K562 (cell line): ENCODE measurements around the gene STUB1. TPM values are rescaled to one million over a fixed set of nuclear protein-coding genes. Genes with fewer than 3 reads are reported as not detected.

Experiments
- CBX1 ChIP-seq: sonication (generic); IDR thresholded peaks from 2 replicates; pipeline ENCODE4 v1.6.1; 2016; ENCODE audit warnings: antibody characterized with exemption, low read depth, mild to moderate bottlenecking
- CEBPG ChIP-seq, 3 experiments: fragments of 200-800 bp in 1 of 3; sonication (Bioruptor generic) in 1 of 3; sonication (generic) in 1 of 3; formaldehyde crosslinking in 1 of 3; IDR thresholded peaks in 2 of 3; conservative IDR thresholded peaks in 1 of 3; 2 replicates each; pipeline versions ENCODE4 v1.6.1 to v1.8.0; 2016 to 2022; ENCODE audit warnings: missing compliant biosample characterization in 2 of 3, missing genetic modification characterization in 2 of 3, mild to moderate bottlenecking in 1 of 3, missing genetic modification reagents in 1 of 3
- CHD2 ChIP-seq: IDR thresholded peaks from 2 replicates; pipeline ENCODE4 v1.6.1; 2011; ENCODE audit warnings: low read depth, low read length
- E2F3 ChIP-seq: fragments of 250-450 bp; sonication (Bioruptor Pico); IDR thresholded peaks from 2 replicates; pipeline ENCODE4 v1.4.0; 2020; ENCODE audit warnings: mild to moderate bottlenecking
- ELF1 ChIP-seq: fragments of 200-800 bp; sonication (Bioruptor generic); IDR thresholded peaks from 2 replicates; pipeline ENCODE4 v1.6.1; 2016; ENCODE audit warnings: missing genetic modification characterization, missing compliant biosample characterization
- FOXA3 ChIP-seq, 2 experiments: fragments of 450-650 bp in 1 of 2; sonication (generic) in 1 of 2; formaldehyde crosslinking; IDR thresholded peaks in 1 of 2; conservative IDR thresholded peaks in 1 of 2; 2 replicates each; pipeline versions ENCODE4 v1.4.0 to v1.8.0; 2020 to 2022; ENCODE audit warnings: mild to moderate bottlenecking in 2 of 2, missing genetic modification reagents in 1 of 2
- HNRNPLL ChIP-seq: fragments of 200-400 bp; formaldehyde crosslinking; IDR thresholded peaks from 2 replicates; pipeline ENCODE4 v1.6.1; 2017; ENCODE audit warnings: low read length, low read depth, mild to moderate bottlenecking; ENCODE audit not compliant: poor library complexity, severe bottlenecking
- HOXB6 ChIP-seq: fragments of 250-450 bp; sonication (Bioruptor Pico); IDR thresholded peaks from 2 replicates; pipeline ENCODE4 v1.5.1; 2022; ENCODE audit warnings: mild to moderate bottlenecking, borderline replicate concordance
- KDM5B ChIP-seq: fragments of 200-600 bp; sonication (generic); IDR thresholded peaks from 2 replicates; pipeline ENCODE4 v1.6.1; 2012; ENCODE audit warnings: low read depth, mild to moderate bottlenecking, moderate library complexity, low read length, control low read depth, inconsistent platforms; ENCODE audit not compliant: insufficient replicate concordance
- MAZ ChIP-seq, 2 experiments: fragments of 450-650 bp in 1 of 2; sonication (generic) in 1 of 2; formaldehyde crosslinking; IDR thresholded peaks in 1 of 2; conservative IDR thresholded peaks in 1 of 2; 2 replicates each; pipeline versions ENCODE4 v1.4.0 to v1.5.0; 2020; ENCODE audit warnings: mild to moderate bottlenecking in 1 of 2, missing genetic modification reagents in 1 of 2
- MEIS2 ChIP-seq: fragments of 450-650 bp; IDR thresholded peaks from 2 replicates; pipeline ENCODE4 v1.6.1; 2014; ENCODE audit warnings: mild to moderate bottlenecking; ENCODE audit not compliant: partially characterized antibody
- POLR2G ChIP-seq: fragments of 200-400 bp; formaldehyde crosslinking; IDR thresholded peaks from 2 replicates; pipeline ENCODE4 v1.6.1; 2017; ENCODE audit warnings: low read depth, mild to moderate bottlenecking, antibody characterized with exemption, low read length, moderate library complexity
- PRMT5 ChIP-seq: sonication (generic); formaldehyde crosslinking; IDR thresholded peaks from 2 replicates; pipeline ENCODE4 v1.5.0; 2020; ENCODE audit warnings: missing genetic modification reagents
- PRPF4 ChIP-seq: fragments of 200-400 bp; formaldehyde crosslinking; IDR thresholded peaks from one replicate; pipeline ENCODE4 v1.6.1; 2017; ENCODE audit warnings: low read length, low read depth, mild to moderate bottlenecking; ENCODE audit not compliant: insufficient read depth, poor library complexity, severe bottlenecking
- RBM17 ChIP-seq: fragments of 200-400 bp; formaldehyde crosslinking; IDR thresholded peaks from 2 replicates; pipeline ENCODE4 v1.6.1; 2017; ENCODE audit warnings: low read depth, mild to moderate bottlenecking, low read length, borderline replicate concordance
- SAFB ChIP-seq: fragments of 200-400 bp; formaldehyde crosslinking; IDR thresholded peaks from 2 replicates; pipeline ENCODE4 v1.6.1; 2017; ENCODE audit warnings: low read depth, low read length, borderline replicate concordance
- SMAD4 ChIP-seq: fragments of 250-450 bp; sonication (Bioruptor Pico); conservative IDR thresholded peaks from 2 replicates; pipeline ENCODE4 v1.8.0; 2021; ENCODE audit warnings: inconsistent platforms, mild to moderate bottlenecking, moderate library complexity
- ZBTB7A ChIP-seq: IDR thresholded peaks from 2 replicates; pipeline ENCODE4 v1.6.1; 2011; ENCODE audit warnings: low read depth, mild to moderate bottlenecking, low read length, moderate library complexity, borderline replicate concordance; ENCODE audit not compliant: control insufficient read depth
- ZNF175 ChIP-seq: fragments of 200-800 bp; sonication (Bioruptor generic); IDR thresholded peaks from 2 replicates; pipeline ENCODE4 v1.6.1; 2016; ENCODE audit warnings: low read depth, mild to moderate bottlenecking, missing genetic modification characterization, missing compliant biosample characterization
- ZNF253 ChIP-seq: fragments of 250-450 bp; sonication (Bioruptor Pico); conservative IDR thresholded peaks from 2 replicates; pipeline ENCODE4 v1.6.1; 2021; ENCODE audit warnings: mild to moderate bottlenecking
- ZNF57 ChIP-seq: fragments of 450-650 bp; formaldehyde crosslinking; IDR thresholded peaks from 2 replicates; pipeline ENCODE4 v1.4.0; 2020; ENCODE audit warnings: mild to moderate bottlenecking, moderate library complexity
- ZNF717 ChIP-seq: fragments of 250-450 bp; sonication (Bioruptor Pico); IDR thresholded peaks from 2 replicates; pipeline ENCODE4 v1.5.0; 2021
- polyA plus RNA-seq, 8 experiments: library from polyadenylated mRNA; depleted of rRNA in 4 of 8; stranded (reverse) in 5 of 8; unstranded in 3 of 8; fragments of >200 nt; fragmentation: Nextera tagmentation in 2 of 8; fragmentation: Illumina TruSeq in 1 of 8; extraction: Ambion mirVana in 2 of 8; extraction: Trizol in 1 of 8; gene quantifications; 2 replicates each; pipeline versions ENCODE4 v1.2.1 to v1.2.3, GENCODE V29; 2011 to 2014; ENCODE audit warnings: inconsistent platforms in 1 of 8, missing spikeins in 1 of 8
- total RNA-seq, 7 experiments: library from RNA; depleted of rRNA in 6 of 7; stranded (reverse); fragments of >200 nt in 6 of 7; fragmentation: Illumina TruSeq in 2 of 7; extraction: Trizol in 2 of 7; gene quantifications; 2 replicates each; pipeline versions ENCODE4 v1.2.1 to v1.2.3, GENCODE V29; 2011 to 2021; ENCODE audit warnings: low replicate concordance in 1 of 7
- TF ChIP-seq, protein P1 (sequence below), 2 experiments: IDR thresholded peaks; 2 replicates each; pipeline ENCODE4 v1.6.1; 2011; ENCODE audit warnings: borderline replicate concordance in 1 of 2, control low read depth in 1 of 2, low read depth in 1 of 2, low read length in 1 of 2, mild to moderate bottlenecking in 1 of 2, mixed read lengths in 1 of 2, moderate library complexity in 1 of 2; ENCODE audit not compliant: insufficient read depth in 1 of 2, insufficient read length in 1 of 2, poor library complexity in 1 of 2, severe bottlenecking in 1 of 2; ENCODE audit errors: extremely low read depth in 1 of 2

Gene STUB1
- total and polyA plus RNA-seq, 9 of the 15 experiments (the other 6 are each of a cell fraction or from before 2014, with no cell fraction given), result 10.6 to 251 (median 152) TPM

DNA sequence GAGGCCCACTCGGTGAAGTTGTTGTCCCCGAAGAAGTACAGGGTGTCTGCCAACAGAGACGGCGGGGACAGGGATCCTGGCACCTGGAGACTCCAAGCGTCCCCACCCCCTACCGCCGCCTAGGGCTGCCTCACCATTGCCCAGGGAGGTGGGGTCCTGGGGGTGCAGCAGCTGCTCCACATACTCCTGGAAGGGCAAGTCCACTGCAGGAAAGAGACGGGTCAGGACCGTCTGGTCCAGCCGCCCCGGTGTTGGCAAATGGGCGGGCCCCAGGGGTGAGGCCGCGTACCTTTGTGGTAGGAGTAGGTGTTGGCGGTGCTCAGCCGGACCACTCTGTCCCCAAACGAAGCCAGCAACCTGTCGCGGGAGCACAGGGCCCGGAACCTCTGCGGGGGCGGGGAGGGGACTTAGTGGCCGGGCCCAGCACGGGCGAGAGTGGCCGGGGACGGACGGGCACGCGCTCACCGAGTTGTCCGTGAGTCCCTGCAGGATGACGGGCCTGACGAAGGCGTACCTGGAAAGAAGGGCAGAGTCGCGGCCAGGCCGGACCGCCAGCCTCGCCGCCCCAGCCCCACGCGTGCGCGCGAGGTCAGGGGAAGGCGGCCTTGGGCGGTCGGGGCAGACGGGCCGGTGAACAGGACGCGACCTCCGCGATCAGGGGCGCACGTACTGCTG lies 3.3 kb downstream of the STUB1 start (continued):
- TF ChIP-seq ZBTB7A, result peak; percentile 41; the same call in 1 of the 2 replicates
- TF ChIP-seq CBX1, result peak; percentile 20; the same call in 1 of the 2 replicates
- TF ChIP-seq SMAD4 (CRISPR knock-in tag), result 0 out of 2 replicates have a peak, but pooled peaks have one; percentile 5
- TF ChIP-seq SAFB, result peak; percentile 96
- 0 out of 2 replicates have a peak, but pooled peaks have one; percentile 18 for TF ChIP-seq PRMT5 (CRISPR knock-in tag)
- peak; percentile 18; the same call in 1 of the 2 replicates for TF ChIP-seq CEBPG (CRISPR knock-in tag; IDR thresholded peaks at IDR 0.05)
- TF ChIP-seq CEBPG (tag; conservative IDR thresholded peaks at IDR 0.05 in 1 of 2, IDR thresholded peaks at IDR 0.05 in 1 of 2), result no peak
- TF ChIP-seq RBM17, result no peak
- TF ChIP-seq CHD2, result peak; percentile 59; the same call in 1 of the 2 replicates
- no peak for TF ChIP-seq PRPF4
- 0 out of 2 replicates have a peak, but pooled peaks have one; percentile 18 for TF ChIP-seq HOXB6 (CRISPR knock-in tag)
- peak; percentile 75 for TF ChIP-seq ZNF253
- 0 out of 4 replicates have a peak, but pooled peaks of 1 of the 2 experiments have one; percentile 14 for TF ChIP-seq MAZ (CRISPR knock-in tag; conservative IDR thresholded peaks at IDR 0.05 in 1 of 2, IDR thresholded peaks at IDR 0.05 in 1 of 2)
- TF ChIP-seq ZNF175 (CRISPR knock-in tag), result no peak
- 0 out of 2 replicates have a peak, but pooled peaks have one; percentile 57 for TF ChIP-seq POLR2G
- 0 out of 4 replicates have a peak, but pooled peaks of 1 of the 2 experiments have one; percentile 14 for TF ChIP-seq FOXA3 (CRISPR knock-in tag; conservative IDR thresholded peaks at IDR 0.05 in 1 of 2, IDR thresholded peaks at IDR 0.05 in 1 of 2)
- TF ChIP-seq, protein P1, sequence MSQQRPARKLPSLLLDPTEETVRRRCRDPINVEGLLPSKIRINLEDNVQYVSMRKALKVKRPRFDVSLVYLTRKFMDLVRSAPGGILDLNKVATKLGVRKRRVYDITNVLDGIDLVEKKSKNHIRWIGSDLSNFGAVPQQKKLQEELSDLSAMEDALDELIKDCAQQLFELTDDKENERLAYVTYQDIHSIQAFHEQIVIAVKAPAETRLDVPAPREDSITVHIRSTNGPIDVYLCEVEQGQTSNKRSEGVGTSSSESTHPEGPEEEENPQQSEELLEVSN (IDR thresholded peaks at IDR 0.05; ENCODE audit: borderline replicate concordance in 1 of 2, extremely low read depth in 1 of 2, insufficient read depth in 1 of 2, insufficient read length in 1 of 2, low read depth in 1 of 2, low read length in 1 of 2, poor library complexity in 1 of 2, severe bottlenecking in 1 of 2), result peak in 1 of 2 experiments; percentile 74
- TF ChIP-seq E2F3 (CRISPR knock-in tag), result 0 out of 2 replicates have a peak, but pooled peaks have one; percentile 9
- peak; percentile 2 for TF ChIP-seq HNRNPLL
- TF ChIP-seq ZNF717 (CRISPR knock-in tag), result 0 out of 2 replicates have a peak, but pooled peaks have one; percentile 55
- no peak for TF ChIP-seq MEIS2
- TF ChIP-seq ELF1 (tag), result no peak
- peak; percentile 19; the same call in 1 of the 2 replicates for TF ChIP-seq ZNF57 (CRISPR knock-in tag)
- TF ChIP-seq KDM5B, result peak; percentile 22
